Measurements from ENCODE around the gene LIN7A. TPM values are rescaled to one million over a fixed set of nuclear protein-coding genes. Genes with fewer than 3 reads are reported as not detected.
A peak's percentile ranks its signal among the peaks of the same experiment; 100 is the strongest.

The LIN7A gene
- total and polyA plus RNA-seq, 2 donors (not counting 1 experiment from before 2014, with no cell fraction given) = 22.8 to 35.3 TPM

DNA sequence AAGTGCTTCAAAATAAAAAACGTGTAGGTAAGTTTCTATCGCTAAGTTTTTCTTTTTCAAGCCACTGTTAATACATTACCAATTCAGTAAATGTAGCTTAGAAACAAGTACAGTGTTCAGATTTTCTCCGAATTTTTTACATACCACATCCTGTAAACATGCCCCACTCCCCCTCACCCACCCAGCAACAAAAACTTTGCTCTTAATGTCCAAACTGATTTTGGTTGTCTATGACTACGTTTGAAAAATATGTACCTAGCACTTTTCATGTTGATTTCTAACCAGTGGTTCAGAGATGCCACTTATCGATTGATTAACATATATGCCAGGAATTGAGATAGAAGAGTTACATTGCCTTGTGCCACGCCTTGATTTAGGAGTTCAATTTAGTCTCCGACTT lies 663 bp upstream of the LIN7A start:
- TF ChIP-seq, protein P1, sequence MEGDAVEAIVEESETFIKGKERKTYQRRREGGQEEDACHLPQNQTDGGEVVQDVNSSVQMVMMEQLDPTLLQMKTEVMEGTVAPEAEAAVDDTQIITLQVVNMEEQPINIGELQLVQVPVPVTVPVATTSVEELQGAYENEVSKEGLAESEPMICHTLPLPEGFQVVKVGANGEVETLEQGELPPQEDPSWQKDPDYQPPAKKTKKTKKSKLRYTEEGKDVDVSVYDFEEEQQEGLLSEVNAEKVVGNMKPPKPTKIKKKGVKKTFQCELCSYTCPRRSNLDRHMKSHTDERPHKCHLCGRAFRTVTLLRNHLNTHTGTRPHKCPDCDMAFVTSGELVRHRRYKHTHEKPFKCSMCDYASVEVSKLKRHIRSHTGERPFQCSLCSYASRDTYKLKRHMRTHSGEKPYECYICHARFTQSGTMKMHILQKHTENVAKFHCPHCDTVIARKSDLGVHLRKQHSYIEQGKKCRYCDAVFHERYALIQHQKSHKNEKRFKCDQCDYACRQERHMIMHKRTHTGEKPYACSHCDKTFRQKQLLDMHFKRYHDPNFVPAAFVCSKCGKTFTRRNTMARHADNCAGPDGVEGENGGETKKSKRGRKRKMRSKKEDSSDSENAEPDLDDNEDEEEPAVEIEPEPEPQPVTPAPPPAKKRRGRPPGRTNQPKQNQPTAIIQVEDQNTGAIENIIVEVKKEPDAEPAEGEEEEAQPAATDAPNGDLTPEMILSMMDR (conservative IDR thresholded peaks at IDR 0.05 in 1 of 2, IDR thresholded peaks at IDR 0.05 in 1 of 2; ENCODE audit: low read depth in 1 of 2, low read length in 2 of 2) = no peak
- no peak for TF ChIP-seq EZH2 (IDR thresholded peaks at IDR 0.05; ENCODE audit: low read length, missing control alignments)
- Histone ChIP-seq H3K79me2 (ENCODE audit: control insufficient read depth, insufficient read depth, low read length) (peaks cover 30% of the 10 kb centered on the region), H2AFZ (ENCODE audit: low read length) (no peak overlapping the region)

DNA sequence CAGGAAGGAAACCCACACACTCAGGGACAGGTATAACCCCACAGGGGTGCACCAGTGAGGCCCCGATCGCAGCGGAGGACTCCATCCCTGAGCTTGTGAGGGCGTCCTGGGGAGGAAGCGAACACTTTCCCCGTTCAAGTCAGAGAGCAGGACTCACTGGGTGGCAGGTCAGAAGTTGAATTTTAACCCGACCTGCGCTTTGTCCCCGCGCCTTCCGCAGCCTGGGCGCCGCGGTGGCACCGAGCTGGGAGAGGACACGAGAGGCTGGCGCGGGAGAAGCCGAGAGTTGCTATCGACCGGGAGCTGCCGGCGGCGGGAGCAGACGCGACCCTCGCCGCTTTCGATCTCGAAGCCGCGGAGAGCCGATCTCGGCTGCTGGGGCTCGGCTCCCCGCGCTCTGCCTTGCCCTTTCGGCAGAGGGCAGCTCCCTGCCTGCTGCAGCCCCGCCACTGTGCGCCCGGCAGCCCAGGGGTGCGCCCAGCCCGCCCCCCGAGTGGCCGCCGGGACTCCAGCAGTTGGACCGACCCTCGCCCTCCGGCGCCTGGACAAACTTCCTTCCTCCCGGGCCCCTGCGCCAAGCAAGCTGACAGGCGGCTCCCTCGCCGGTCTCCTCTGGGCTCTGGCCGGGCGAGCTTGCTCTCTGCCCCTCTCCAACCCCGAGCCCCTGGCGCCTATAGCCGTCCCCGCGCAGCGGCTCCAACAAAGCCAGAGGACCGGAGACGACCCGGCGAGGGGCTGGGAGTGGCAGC lies 918 bp downstream of the LIN7A start:
- TF ChIP-seq, protein P1 (conservative IDR thresholded peaks at IDR 0.05 in 1 of 2, IDR thresholded peaks at IDR 0.05 in 1 of 2; ENCODE audit: low read depth in 1 of 2, low read length in 2 of 2) = no peak
- no peak for TF ChIP-seq EZH2 (IDR thresholded peaks at IDR 0.05; ENCODE audit: low read length, missing control alignments)
- peak overlapping the region; percentile 66 for H3K27ac ChIP-seq (ENCODE audit: insufficient read depth, low read length)
- peaks cover 33% of the 10 kb centered on the region for H3K79me2 ChIP-seq (ENCODE audit: control insufficient read depth, insufficient read depth, low read length)
- peak overlapping the region; percentile 85 for H3K9ac ChIP-seq (ENCODE audit: insufficient read depth, low read length)
- no peaks in the 10 kb centered on the region for H4K20me1 ChIP-seq (ENCODE audit: control insufficient read depth, extremely low read depth, insufficient read depth, low read length)
- H3K4me1 ChIP-seq (ENCODE audit: control insufficient read depth, extremely low read depth, insufficient read depth, low read length) = peaks cover 3% of the 10 kb centered on the region
- no peaks in the 10 kb centered on the region for H3K36me3 ChIP-seq (ENCODE audit: control insufficient read depth, insufficient read depth, low read length)
- peak overlapping the region; percentile 69 for H2AFZ ChIP-seq (ENCODE audit: low read length)
- H3K4me2 ChIP-seq (ENCODE audit: extremely low read depth, insufficient read depth, low read length) = peak overlapping the region; percentile 49
- peak; percentile 64 to 66 for DNase-seq (ENCODE audit: low read depth in 2 of 2)
- H3K4me3 ChIP-seq (replicated peaks in 1 of 4; ENCODE audit: control extremely low read depth in 1 of 4, insufficient read depth in 1 of 4, low read depth in 3 of 4, low read length in 4 of 4) = peak overlapping the region; percentile 74 to 94 (median 88)
- no peaks in the 10 kb centered on the region for H3K9me3 ChIP-seq (ENCODE audit: control insufficient read depth, insufficient read depth, low read depth, low read length)
- H3K27me3 ChIP-seq (ENCODE audit: control insufficient read depth, insufficient read depth, low read length) = no peaks in the 10 kb centered on the region

More for the DNA sequence above, 663 bp upstream of the LIN7A start:
- H3K4me3 ChIP-seq (replicated peaks in 1 of 4; ENCODE audit: control extremely low read depth in 1 of 4, insufficient read depth in 1 of 4, low read depth in 3 of 4, low read length in 4 of 4) = peak overlapping the region; percentile 74 to 94 (median 88)
- no peak overlapping the region for H3K9ac ChIP-seq (ENCODE audit: insufficient read depth, low read length)
- peaks cover 3% of the 10 kb centered on the region for H3K4me1 ChIP-seq (ENCODE audit: control insufficient read depth, extremely low read depth, insufficient read depth, low read length)
- H4K20me1 ChIP-seq (ENCODE audit: control insufficient read depth, extremely low read depth, insufficient read depth, low read length) = no peaks in the 10 kb centered on the region
- no peaks in the 10 kb centered on the region for H3K36me3 ChIP-seq (ENCODE audit: control insufficient read depth, insufficient read depth, low read length)
- no peaks in the 10 kb centered on the region for H3K9me3 ChIP-seq (ENCODE audit: control insufficient read depth, insufficient read depth, low read depth, low read length)
- peak overlapping the region; percentile 65 for H3K4me2 ChIP-seq (ENCODE audit: extremely low read depth, insufficient read depth, low read length)
- peak overlapping the region; percentile 46 for H3K27ac ChIP-seq (ENCODE audit: insufficient read depth, low read length)
- DNase-seq (ENCODE audit: low read depth in 2 of 2) = no peak
- no peaks in the 10 kb centered on the region for H3K27me3 ChIP-seq (ENCODE audit: control insufficient read depth, insufficient read depth, low read length)

DNA sequence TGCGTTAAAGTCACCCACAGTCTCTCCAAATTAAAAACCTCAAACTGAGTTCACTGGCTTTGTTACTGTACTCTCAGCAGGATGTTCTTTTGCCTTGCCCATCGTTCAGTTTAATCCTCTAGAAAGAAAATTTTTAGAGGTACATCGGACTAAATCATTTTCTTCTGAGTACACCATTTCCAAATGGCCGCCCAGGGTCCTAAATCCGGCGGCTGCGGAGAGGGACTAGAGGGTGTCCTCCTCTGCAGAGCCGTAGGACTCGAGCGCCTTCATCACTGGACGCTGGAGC lies 1.4 kb downstream of the LIN7A start:
- no peak for DNase-seq (ENCODE audit: low read depth in 2 of 2)
- H3K27me3 ChIP-seq (ENCODE audit: control insufficient read depth, insufficient read depth, low read length) = no peaks in the 10 kb centered on the region
- H3K4me1 ChIP-seq (ENCODE audit: control insufficient read depth, extremely low read depth, insufficient read depth, low read length) = peaks cover 2% of the 10 kb centered on the region
- H4K20me1 ChIP-seq (ENCODE audit: control insufficient read depth, extremely low read depth, insufficient read depth, low read length) = no peaks in the 10 kb centered on the region
- peak overlapping the region; percentile 74 to 94 (median 88) for H3K4me3 ChIP-seq (replicated peaks in 1 of 4; ENCODE audit: control extremely low read depth in 1 of 4, insufficient read depth in 1 of 4, low read depth in 3 of 4, low read length in 4 of 4)
- no peaks in the 10 kb centered on the region for H3K36me3 ChIP-seq (ENCODE audit: control insufficient read depth, insufficient read depth, low read length)
- TF ChIP-seq EZH2 (IDR thresholded peaks at IDR 0.05; ENCODE audit: low read length, missing control alignments) = no peak
- TF ChIP-seq, protein P1 (conservative IDR thresholded peaks at IDR 0.05 in 1 of 2, IDR thresholded peaks at IDR 0.05 in 1 of 2; ENCODE audit: low read depth in 1 of 2, low read length in 2 of 2) = no peak
- H2AFZ ChIP-seq (ENCODE audit: low read length) = peak overlapping the region; percentile 69
- H3K9me3 ChIP-seq (ENCODE audit: control insufficient read depth, insufficient read depth, low read depth, low read length) = no peaks in the 10 kb centered on the region
- peaks cover 33% of the 10 kb centered on the region for H3K79me2 ChIP-seq (ENCODE audit: control insufficient read depth, insufficient read depth, low read length)
- H3K9ac ChIP-seq (ENCODE audit: insufficient read depth, low read length) = peak overlapping the region; percentile 85
- H3K27ac ChIP-seq (ENCODE audit: insufficient read depth, low read length) = peak overlapping the region; percentile 66
- peak overlapping the region; percentile 49 for H3K4me2 ChIP-seq (ENCODE audit: extremely low read depth, insufficient read depth, low read length)
